Measurements from ENCODE around the gene ABHD2.

Gene ABHD2

GRCh38 chr15:89066280-89066679, 22.0 kb upstream of the ABHD2 start:
- TF ChIP-seq CTCF (IDR thresholded peaks at IDR 0.05; ENCODE audit: extremely low read depth, insufficient read depth, missing control alignments): no peak
- in situ Hi-C loops (cut with MboI; ENCODE audit: low pct_unique_long_range_greater_than_20kb, low sequenced_read_pairs, unreplicated experiment): loop anchor here (10.0 kb wide), 1 partner anchor 49 kb away; no protein-coding TSS in a partner anchor
- no peak for DNase-seq (ENCODE audit: low spot score)

- TF ChIP-seq CTCF (IDR thresholded peaks at IDR 0.05; ENCODE audit: extremely low read depth, insufficient read depth, missing control alignments): no peak
- no peak for DNase-seq (ENCODE audit: low spot score)
- in situ Hi-C loops (cut with MboI; ENCODE audit: low pct_unique_long_range_greater_than_20kb, low sequenced_read_pairs, unreplicated experiment): loop anchor here (10.0 kb wide), 1 partner anchor 47 kb away; no protein-coding TSS in a partner anchor
Measured at GRCh38 chr15:89067751-89068150, 20.5 kb upstream of the ABHD2 start.

- in situ Hi-C loops (cut with MboI; ENCODE audit: low pct_unique_long_range_greater_than_20kb, low sequenced_read_pairs, unreplicated experiment): loop anchor here (10.0 kb wide), 1 partner anchor 46 kb away; no protein-coding TSS in a partner anchor
- peak; percentile 53 for DNase-seq (ENCODE audit: low spot score)
- no peak for TF ChIP-seq CTCF (IDR thresholded peaks at IDR 0.05; ENCODE audit: extremely low read depth, insufficient read depth, missing control alignments)
Measured at GRCh38 chr15:89068325-89068784, 19.9 kb upstream of the ABHD2 start.

GRCh38 chr15:89070197-89071124, 17.8 kb upstream of the ABHD2 start:
- no peak for TF ChIP-seq CTCF (IDR thresholded peaks at IDR 0.05; ENCODE audit: extremely low read depth, insufficient read depth, missing control alignments)
- in situ Hi-C loops (cut with MboI; ENCODE audit: low pct_unique_long_range_greater_than_20kb, low sequenced_read_pairs, unreplicated experiment): no loop called here
- DNase-seq (ENCODE audit: low spot score): no peak

GRCh38 chr15:89071471-89071870, 16.8 kb upstream of the ABHD2 start:
- no peak for DNase-seq (ENCODE audit: low spot score)
- in situ Hi-C loops (cut with MboI; ENCODE audit: low pct_unique_long_range_greater_than_20kb, low sequenced_read_pairs, unreplicated experiment): no loop called here
- no peak for TF ChIP-seq CTCF (IDR thresholded peaks at IDR 0.05; ENCODE audit: extremely low read depth, insufficient read depth, missing control alignments)

GRCh38 chr15:89072277-89072869, 15.9 kb upstream of the ABHD2 start:
- no peak for TF ChIP-seq CTCF (IDR thresholded peaks at IDR 0.05; ENCODE audit: extremely low read depth, insufficient read depth, missing control alignments)
- no peak for DNase-seq (ENCODE audit: low spot score)
- in situ Hi-C loops (cut with MboI; ENCODE audit: low pct_unique_long_range_greater_than_20kb, low sequenced_read_pairs, unreplicated experiment): no loop called here

Measured in GM13977 (cell line).